ENCODE data around the gene ABHD17C. TPM values are rescaled to one million over a fixed set of nuclear protein-coding genes. Genes with fewer than 3 reads are reported as not detected.

ABHD17C gene
- total RNA-seq, 1 donor: 15.5 TPM

DNA sequence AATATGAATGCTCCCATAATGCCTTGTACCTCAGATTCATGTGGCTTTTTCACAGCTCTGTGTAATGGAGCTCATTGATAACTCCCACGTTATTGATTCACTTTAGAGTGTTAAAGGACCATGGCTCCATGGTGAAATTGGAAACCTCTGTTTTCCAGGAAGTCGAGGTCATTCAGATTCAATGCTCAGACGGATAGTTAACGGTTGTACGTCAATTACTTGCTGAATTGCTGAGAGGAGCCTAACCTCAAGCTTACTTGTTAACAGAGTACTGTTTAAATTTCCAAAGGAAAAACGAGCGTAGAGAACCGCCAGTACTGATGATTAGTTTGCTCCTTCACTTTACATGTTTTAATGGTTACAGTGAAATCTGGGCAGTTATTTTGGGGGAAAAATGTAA is 11.1 kb downstream of the ABHD17C start:
- DNase-seq (ENCODE audit: low read depth): no peak
- H3K4me3 ChIP-seq (ENCODE audit: low read depth, low read length): no peak overlapping the region
- no peak for TF ChIP-seq CTCF (IDR thresholded peaks at IDR 0.05; ENCODE audit: insufficient read depth, low read length)

DNA sequence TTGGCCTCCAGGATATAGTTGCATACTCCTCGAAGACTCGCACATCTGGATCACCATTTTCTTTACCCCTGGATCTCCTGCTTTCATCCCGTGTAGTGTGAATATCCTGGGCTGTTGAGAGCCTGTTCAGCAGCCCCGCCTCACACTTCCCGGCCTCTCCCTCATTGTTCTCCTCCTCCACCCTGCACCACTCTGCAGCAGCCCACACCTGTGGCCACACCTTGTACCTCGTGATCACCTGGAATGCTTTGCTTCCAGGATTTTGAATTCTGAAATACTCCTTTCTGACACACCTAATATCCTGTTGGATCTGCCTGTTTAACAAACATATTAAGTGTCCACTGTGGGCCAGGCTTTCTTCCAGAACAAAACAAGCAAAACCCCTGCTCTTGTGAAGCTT is 14.4 kb downstream of the ABHD17C start:
- DNase-seq (ENCODE audit: low read depth): no peak
- TF ChIP-seq CTCF (IDR thresholded peaks at IDR 0.05; ENCODE audit: insufficient read depth, low read length): no peak
- H3K4me3 ChIP-seq (ENCODE audit: low read depth, low read length): no peak overlapping the region

- H3K4me3 ChIP-seq (ENCODE audit: low read depth, low read length): no peak overlapping the region
- no peak for DNase-seq (ENCODE audit: low read depth)
- TF ChIP-seq CTCF (IDR thresholded peaks at IDR 0.05; ENCODE audit: insufficient read depth, low read length): no peak
Observed at GRCh38 chr15:80710635-80711554, 15.8 kb downstream of the ABHD17C start.

DNA sequence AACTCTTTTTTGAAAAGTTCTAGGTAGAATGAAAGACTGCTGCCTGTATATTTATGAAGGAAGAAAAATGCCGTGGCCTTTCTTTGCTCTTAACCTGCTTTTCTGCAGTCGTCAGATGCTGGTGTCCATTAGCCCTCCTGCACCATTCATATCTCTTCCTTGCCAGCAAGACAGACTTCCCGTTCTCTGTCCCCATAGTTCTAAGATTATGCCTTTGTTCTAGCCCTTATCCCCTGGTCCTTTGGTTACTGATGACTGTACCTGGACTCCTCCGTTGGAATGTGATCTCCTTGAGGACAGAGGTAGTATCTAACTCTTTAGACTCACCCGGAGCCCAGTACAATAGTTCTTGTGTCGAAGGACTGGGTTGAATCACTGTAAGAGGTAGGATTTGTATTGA is 16.8 kb downstream of the ABHD17C start:
- H3K4me3 ChIP-seq (ENCODE audit: low read depth, low read length): no peak overlapping the region
- no peak for DNase-seq (ENCODE audit: low read depth)
- TF ChIP-seq CTCF (IDR thresholded peaks at IDR 0.05; ENCODE audit: insufficient read depth, low read length): no peak

DNA sequence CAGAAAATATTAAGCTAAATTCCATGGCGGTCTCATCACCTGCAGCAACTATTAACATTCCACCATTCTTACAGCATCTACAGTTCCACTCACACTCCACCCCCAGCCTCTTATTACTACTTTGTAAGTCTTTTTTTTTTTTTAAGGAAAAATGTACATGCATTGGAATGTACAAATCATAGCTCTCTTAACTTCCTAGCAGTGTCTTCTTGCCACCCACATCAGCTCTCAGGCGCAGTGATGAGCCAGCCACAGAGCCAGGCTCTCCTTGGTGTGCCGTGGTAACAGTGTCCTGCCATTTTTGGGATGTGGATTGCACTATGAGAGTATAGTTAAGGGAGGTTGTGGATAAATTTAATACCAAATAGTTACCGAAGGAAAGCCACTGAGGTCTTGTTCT is 17.8 kb downstream of the ABHD17C start:
- TF ChIP-seq CTCF (IDR thresholded peaks at IDR 0.05; ENCODE audit: insufficient read depth, low read length): no peak
- DNase-seq (ENCODE audit: low read depth): no peak
- no peak overlapping the region for H3K4me3 ChIP-seq (ENCODE audit: low read depth, low read length)

DNA sequence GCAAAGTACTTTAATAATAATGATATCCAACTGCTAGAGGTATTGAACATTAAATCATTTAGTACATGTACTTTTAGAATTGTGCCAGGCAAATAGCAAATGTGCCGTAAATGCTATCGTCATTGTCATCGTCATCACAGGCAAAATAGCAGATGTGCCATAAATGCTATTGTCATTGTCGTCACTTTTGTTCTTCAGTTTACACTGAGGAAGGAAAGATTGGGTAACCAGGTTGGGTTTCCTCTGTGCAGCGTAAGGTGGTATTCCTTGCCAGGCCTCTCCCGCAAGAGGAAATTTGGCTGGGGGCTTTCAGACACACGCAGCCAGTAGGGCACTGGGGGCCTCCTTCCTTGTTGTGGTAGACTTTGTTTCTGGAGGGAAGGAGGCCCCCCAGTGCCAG is 26.4 kb downstream of the ABHD17C start:
- no peak for TF ChIP-seq CTCF (IDR thresholded peaks at IDR 0.05; ENCODE audit: insufficient read depth, low read length)
- H3K4me3 ChIP-seq (ENCODE audit: low read depth, low read length): no peak overlapping the region
- DNase-seq (ENCODE audit: low read depth): no peak
